Medulla oblongata (tissue), 1 donor: ENCODE data around the gene ZBTB7C.

Experiments used
- DNase-seq: peaks from one replicate; pipeline ENCODE4 v3.0.0-alpha.2; 2015; ENCODE audit errors: extremely low spot score

Gene ZBTB7C

GRCh38 chr18:48418539-48419276 is 9.5 kb upstream of the ZBTB7C start:
- no peak for DNase-seq

GRCh38 chr18:48417985-48418384 is 8.8 kb upstream of the ZBTB7C start:
- DNase-seq, result no peak

- no peak for DNase-seq
Measured at GRCh38 chr18:48413342-48413741, 4.2 kb upstream of the ZBTB7C start.

GRCh38 chr18:48412339-48412929 is 3.3 kb upstream of the ZBTB7C start:
- peak; percentile 53 for DNase-seq

GRCh38 chr18:48410095-48410920 is 1.1 kb upstream of the ZBTB7C start:
- peak; percentile 93 for DNase-seq

- peak; percentile 40 for DNase-seq
Measured at GRCh38 chr18:48409591-48410094, 460 bp upstream of the ZBTB7C start.

GRCh38 chr18:48408111-48408726 is 964 bp downstream of the ZBTB7C start:
- DNase-seq, result no peak

GRCh38 chr18:48407358-48407757 is 1.8 kb downstream of the ZBTB7C start:
- no peak for DNase-seq

- DNase-seq, result no peak
Measured at GRCh38 chr18:48405978-48406377, 3.2 kb downstream of the ZBTB7C start.

GRCh38 chr18:48404716-48405507 is 4.3 kb downstream of the ZBTB7C start:
- DNase-seq, result no peak

GRCh38 chr18:48402953-48403352 is 6.2 kb downstream of the ZBTB7C start:
- no peak for DNase-seq

GRCh38 chr18:48399303-48400075 is 9.7 kb downstream of the ZBTB7C start:
- DNase-seq, result no peak

- no peak for DNase-seq
Measured at GRCh38 chr18:48398074-48398473, 11.1 kb downstream of the ZBTB7C start.

- DNase-seq, result no peak
Measured at GRCh38 chr18:48397021-48397420, 12.2 kb downstream of the ZBTB7C start.

- no peak for DNase-seq
Measured at GRCh38 chr18:48396561-48396960, 12.6 kb downstream of the ZBTB7C start.

- DNase-seq, result no peak
Measured at GRCh38 chr18:48395646-48396045, 13.5 kb downstream of the ZBTB7C start.

GRCh38 chr18:48394176-48394575 is 15.0 kb downstream of the ZBTB7C start:
- DNase-seq, result no peak

- no peak for DNase-seq
Measured at GRCh38 chr18:48393776-48394175, 15.4 kb downstream of the ZBTB7C start.

- no peak for DNase-seq
Measured at GRCh38 chr18:48393170-48393569, 16.0 kb downstream of the ZBTB7C start.

- DNase-seq, result no peak
Measured at GRCh38 chr18:48392268-48392667, 16.9 kb downstream of the ZBTB7C start.
